Sigmoid colon (tissue), 7 donors: ENCODE results near the gene HPS6. TPM values are rescaled to one million over a fixed set of nuclear protein-coding genes. Genes with fewer than 3 reads are reported as not detected.
"Not testable (repeated sequence)": the region's sequence is repeated elsewhere in the genome, so short reads cannot be mapped to it uniquely, and the experiment has no call there.

Source experiments
- DNase-seq: peaks from one replicate; pipeline ENCODE4 v3.0.0-alpha.2; 2019
- H3K27ac ChIP-seq, 4 donors: fragments of 200-600 bp; sonication (generic); one replicate each; pipeline ENCODE4 v1.5.1; 2016 to 2019; ENCODE audit warnings: mild to moderate bottlenecking in 1 of 4
- H3K27me3 ChIP-seq, 3 donors: fragments of 200-600 bp; sonication (generic); one replicate each; pipeline ENCODE4 v1.5.1; 2019; ENCODE audit warnings: mild to moderate bottlenecking in 1 of 3
- H3K36me3 ChIP-seq, 4 donors: fragments of 200-600 bp; sonication (generic); one replicate each; pipeline ENCODE4 v1.5.1; 2016 to 2019
- H3K4me1 ChIP-seq, 4 donors: fragments of 200-600 bp; sonication (generic); one replicate each; pipeline ENCODE4 v1.5.1; 2017 to 2019
- H3K4me3 ChIP-seq, 4 donors: fragments of 200-600 bp; sonication (generic); one replicate each; pipeline ENCODE4 v1.5.1; 2017 to 2019; ENCODE audit warnings: mild to moderate bottlenecking in 2 of 4, moderate library complexity in 1 of 4
- H3K9me3 ChIP-seq, 4 donors: fragments of 200-600 bp in 3 of 4; sonication (generic) in 3 of 4; one replicate each; pipeline versions ENCODE4 v1.5.1 to v1.6.1; 2013 to 2019
- CTCF ChIP-seq, 4 experiments: fragments of 450-650 bp in 3 of 4; fragments of 200-600 bp in 1 of 4; IDR thresholded peaks; one replicate each; pipeline ENCODE4 v1.5.1; 2016 to 2019; ENCODE audit warnings: antibody characterized with exemption in 4 of 4, mild to moderate bottlenecking in 3 of 4, moderate library complexity in 2 of 4
- EP300 ChIP-seq, 4 donors: sonication (generic); formaldehyde crosslinking; IDR thresholded peaks; one replicate each; pipeline ENCODE4 v1.6.1; 2017; ENCODE audit warnings: antibody characterized with exemption in 4 of 4
- POLR2A ChIP-seq, 2 donors: fragments of 450-650 bp; IDR thresholded peaks; one replicate each; pipeline ENCODE4 v1.6.1; 2016; ENCODE audit warnings: antibody characterized with exemption in 2 of 2, mild to moderate bottlenecking in 2 of 2, moderate library complexity in 2 of 2
- POLR2AphosphoS5 ChIP-seq, 4 donors: sonication (generic); formaldehyde crosslinking; IDR thresholded peaks; one replicate each; pipeline ENCODE4 v1.6.1; 2017; ENCODE audit warnings: antibody characterized with exemption in 4 of 4
- whole genome bisulfite sequencing, 2 donors: extraction: QIAGEN DNeasy Blood & Tissue Kit; methylation state at CpG; one replicate each; pipeline ENCODE4 v1.1.7; 2013; 5-methylcytosine and 5-hydroxymethylcytosine counted together
- intact Hi-C: fragments of 100-400 bp; cut with DNase I; formaldehyde crosslinking; loops from one replicate; pipeline ENCODE4 v1.15.1; 2023
- polyA plus RNA-seq, 3 donors: library from polyadenylated mRNA; stranded (reverse); fragments of 200-250 nt; gene quantifications; one replicate each; pipeline ENCODE4 v1.2.3, GENCODE V29; 2013
- total RNA-seq, 4 donors: library from RNA; depleted of rRNA; stranded (reverse); fragments of >200 nt; gene quantifications; one replicate each; pipeline ENCODE4 v1.1.0, GENCODE V29; 2016
- donor health status: healthy with polysubstance abuse.
- donor health status: Bipolar disorder and iron deficiency.
- donor health status: healthy.

HPS6 gene
- total and polyA plus RNA-seq, 7 donors = 9.0 to 18.9 (median 13.4) TPM

GRCh38 chr10:102024799-102025198, 40.4 kb upstream of the HPS6 start:
- H3K27ac ChIP-seq = no peak overlapping the region
- no peak overlapping the region for H3K4me3 ChIP-seq
- H3K27me3 ChIP-seq = no peaks in the 10 kb centered on the region
- intact Hi-C loops = no loop called here
- DNase-seq = no peak
- no peaks in the 10 kb centered on the region for H3K9me3 ChIP-seq
- H3K4me1 ChIP-seq = no peaks in the 10 kb centered on the region
- peaks cover 0 to 92% (median 40%) of the 10 kb centered on the region in 4 donors for H3K36me3 ChIP-seq
- no peak for TF ChIP-seq POLR2AphosphoS5 (IDR thresholded peaks at IDR 0.05)
- no peak for TF ChIP-seq EP300 (IDR thresholded peaks at IDR 0.05)
- TF ChIP-seq POLR2A (IDR thresholded peaks at IDR 0.05) = no peak
- TF ChIP-seq CTCF (IDR thresholded peaks at IDR 0.05) = no peak
- 84 to 88% methylated on average over 3 of the region's 3 CpGs for WGBS, 2 donors

- Histone ChIP-seq H3K9me3 (no peaks in the 10 kb centered on the region), H3K4me3 (no peak overlapping the region), H3K36me3 (peaks cover 1 to 99% (median 34%) of the 10 kb centered on the region in 4 donors), H3K4me1 (no peaks in the 10 kb centered on the region), H3K27me3 (no peaks in the 10 kb centered on the region), H3K27ac (no peak overlapping the region)
- WGBS, 2 donors = 94 to 99% methylated on average over 2 of the region's 2 CpGs
- intact Hi-C loops = no loop called here
- DNase-seq = no peak
- no peak for TF ChIP-seq POLR2A (IDR thresholded peaks at IDR 0.05)
- TF ChIP-seq POLR2AphosphoS5 (IDR thresholded peaks at IDR 0.05) = no peak
- no peak for TF ChIP-seq CTCF (IDR thresholded peaks at IDR 0.05)
- TF ChIP-seq EP300 (IDR thresholded peaks at IDR 0.05) = no peak
Measured at GRCh38 chr10:102027261-102027660, 37.9 kb upstream of the HPS6 start.

GRCh38 chr10:102033787-102034186, 31.4 kb upstream of the HPS6 start:
- peaks cover 4 to 73% (median 20%) of the 10 kb centered on the region in 4 donors for H3K36me3 ChIP-seq
- TF ChIP-seq EP300 (IDR thresholded peaks at IDR 0.05) (no peak), POLR2AphosphoS5 (IDR thresholded peaks at IDR 0.05) (no peak), CTCF (IDR thresholded peaks at IDR 0.05) (no peak), POLR2A (IDR thresholded peaks at IDR 0.05) (no peak)
- intact Hi-C loops = no loop called here
- no peaks in the 10 kb centered on the region for H3K9me3 ChIP-seq
- H3K4me3 ChIP-seq = no peak overlapping the region
- no peak for DNase-seq
- H3K27me3 ChIP-seq = no peaks in the 10 kb centered on the region
- no peaks in the 10 kb centered on the region for H3K4me1 ChIP-seq
- WGBS, 2 donors = 88 to 90% methylated on average over 2 of the region's 2 CpGs
- H3K27ac ChIP-seq = no peak overlapping the region

- 97 to 98% methylated on average over 33 of the region's 33 CpGs for WGBS, 2 donors
Measured at GRCh38 chr10:102035807-102036206, 29.3 kb upstream of the HPS6 start.

GRCh38 chr10:102038410-102038809, 26.7 kb upstream of the HPS6 start:
- TF ChIP-seq CTCF (IDR thresholded peaks at IDR 0.05) (no peak), POLR2AphosphoS5 (IDR thresholded peaks at IDR 0.05) (no peak), POLR2A (IDR thresholded peaks at IDR 0.05) (no peak), EP300 (IDR thresholded peaks at IDR 0.05) (no peak)
- no peak for DNase-seq
- H3K27me3 ChIP-seq = no peaks in the 10 kb centered on the region
- no peaks in the 10 kb centered on the region for H3K9me3 ChIP-seq
- H3K4me1 ChIP-seq = peaks cover 0 to 12% (median 4%) of the 10 kb centered on the region in 4 donors
- intact Hi-C loops = no loop called here
- H3K4me3 ChIP-seq = no peak overlapping the region
- no peak overlapping the region for H3K27ac ChIP-seq
- H3K36me3 ChIP-seq = peaks cover 0 to 38% (median 3%) of the 10 kb centered on the region in 4 donors

More at GRCh38 chr10:102035807-102036206, 29.3 kb upstream of the HPS6 start:
- peaks cover 4 to 64% (median 15%) of the 10 kb centered on the region in 4 donors for H3K36me3 ChIP-seq
- H3K4me3 ChIP-seq, intact Hi-C loops, H3K27ac ChIP-seq, H3K4me1 ChIP-seq, H3K9me3 ChIP-seq, H3K27me3 ChIP-seq, DNase-seq: not testable (repeated sequence)
